Measurements from ENCODE around the gene SPRR1A. TPM values are rescaled to one million over a fixed set of nuclear protein-coding genes. Genes with fewer than 3 reads are reported as not detected.
"Not testable (repeated sequence)": the region's sequence is repeated elsewhere in the genome, so short reads cannot be mapped to it uniquely, and the experiment has no call there.

SPRR1A gene
- total RNA-seq, 1 donor from 2014 or later, result 1,843 TPM

GRCh38 chr1:152976688-152977087, 7.2 kb upstream of the SPRR1A start:
- no peak for ATAC-seq

- ATAC-seq, result no peak
Measured at GRCh38 chr1:152977614-152978013, 6.3 kb upstream of the SPRR1A start.

DNA sequence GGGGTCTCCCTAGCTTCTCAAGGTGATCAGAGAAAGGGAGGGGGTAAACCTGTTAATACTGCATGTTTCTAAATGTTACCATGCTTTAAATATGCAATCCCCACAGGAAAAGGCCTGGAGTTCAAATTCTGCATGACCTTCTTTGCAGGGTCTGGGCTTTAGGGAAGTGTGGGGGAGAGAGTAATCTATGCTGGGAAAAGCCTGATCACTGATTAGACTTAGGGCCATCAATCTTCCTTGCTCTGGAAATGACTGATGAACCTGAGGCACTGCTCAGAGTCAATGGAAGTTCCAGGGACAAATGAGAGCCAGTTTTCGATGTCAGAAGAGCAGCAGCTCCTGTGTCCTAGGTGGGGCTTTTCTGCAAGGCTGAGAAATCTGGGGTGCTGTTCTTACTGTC, 3.2 kb upstream of the SPRR1A start:
- ATAC-seq, result no peak

GRCh38 chr1:152981146-152981871, 2.6 kb upstream of the SPRR1A start:
- ATAC-seq, result peak; percentile 60

DNA sequence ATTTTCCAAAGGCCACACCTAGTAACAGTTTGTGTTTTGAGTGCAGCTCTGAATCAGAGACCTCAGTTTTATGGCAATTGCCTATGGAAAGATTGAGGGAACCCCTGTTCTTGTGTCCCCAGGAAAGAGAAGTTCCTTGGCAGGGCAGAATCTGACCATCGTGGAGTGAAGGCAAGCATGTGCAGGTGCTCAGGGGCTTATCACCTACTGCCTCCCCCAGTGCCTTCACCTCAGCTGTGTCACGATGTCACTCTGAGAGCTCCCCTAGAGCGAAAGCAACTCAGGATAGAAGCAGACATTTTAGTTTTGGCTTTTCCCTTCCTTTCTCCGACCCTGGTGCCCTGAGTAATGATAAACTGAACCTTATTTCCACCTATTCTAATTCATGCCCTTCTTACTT, 1.8 kb upstream of the SPRR1A start:
- no peak for ATAC-seq

- ATAC-seq, result peak; percentile 56
Measured at GRCh38 chr1:152983234-152983633, 647 bp upstream of the SPRR1A start.

DNA sequence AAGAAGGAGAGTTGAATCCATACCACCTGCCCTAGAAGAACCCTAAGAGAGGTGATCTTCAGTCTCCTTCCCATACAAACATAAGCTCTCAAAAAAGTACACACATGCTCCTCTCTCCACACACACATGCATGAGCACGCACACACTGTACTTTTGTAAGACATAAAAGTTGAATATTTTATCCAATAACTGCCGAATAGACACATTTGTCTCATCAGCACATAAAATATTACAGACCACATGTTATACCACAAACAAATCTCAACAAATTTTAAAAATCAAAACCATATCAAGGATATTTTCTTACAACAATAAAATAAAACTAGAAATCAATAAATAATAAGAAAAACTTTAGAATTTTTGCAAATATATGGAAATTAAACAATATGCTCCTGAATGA, 2.7 kb downstream of the SPRR1A start:
- ATAC-seq, result no peak

DNA sequence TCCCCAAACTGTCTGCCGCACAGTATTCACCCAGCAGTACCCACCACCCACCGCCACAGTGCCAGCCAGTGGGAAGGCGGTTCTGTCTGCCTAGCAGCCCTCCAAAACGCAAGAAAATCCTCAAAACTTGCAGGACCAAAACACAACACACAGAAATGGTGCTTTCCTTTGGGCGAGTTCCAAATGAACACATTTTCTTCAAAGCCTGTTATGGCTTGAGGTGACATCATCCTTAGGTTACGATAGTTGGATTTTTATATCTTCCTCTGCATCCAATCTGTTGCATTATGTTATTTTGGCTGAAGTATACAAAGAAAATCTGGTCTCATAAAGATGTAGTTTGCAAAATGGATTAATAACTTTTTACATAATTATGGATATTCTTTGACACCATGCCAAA, 9.3 kb downstream of the SPRR1A start:
- no peak for ATAC-seq

DNA sequence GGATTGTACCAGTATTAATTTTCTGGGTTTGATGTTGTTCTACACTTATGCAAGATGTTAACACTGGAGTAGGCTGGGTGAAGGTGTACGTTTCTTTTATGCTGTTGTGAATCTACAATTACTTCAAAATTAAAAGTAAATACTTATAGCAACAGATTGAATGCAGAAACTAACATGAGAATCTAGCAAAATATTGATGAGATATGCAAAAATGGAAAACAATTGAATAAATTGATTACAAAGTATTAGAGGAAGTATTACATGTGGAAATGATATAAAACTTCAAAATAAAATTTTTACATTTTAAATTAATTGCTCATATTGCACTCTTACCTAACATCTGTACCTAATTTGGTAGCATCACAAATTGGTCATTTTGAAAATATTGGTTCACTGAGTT, 12.0 kb downstream of the SPRR1A start:
- ATAC-seq, result no peak

DNA sequence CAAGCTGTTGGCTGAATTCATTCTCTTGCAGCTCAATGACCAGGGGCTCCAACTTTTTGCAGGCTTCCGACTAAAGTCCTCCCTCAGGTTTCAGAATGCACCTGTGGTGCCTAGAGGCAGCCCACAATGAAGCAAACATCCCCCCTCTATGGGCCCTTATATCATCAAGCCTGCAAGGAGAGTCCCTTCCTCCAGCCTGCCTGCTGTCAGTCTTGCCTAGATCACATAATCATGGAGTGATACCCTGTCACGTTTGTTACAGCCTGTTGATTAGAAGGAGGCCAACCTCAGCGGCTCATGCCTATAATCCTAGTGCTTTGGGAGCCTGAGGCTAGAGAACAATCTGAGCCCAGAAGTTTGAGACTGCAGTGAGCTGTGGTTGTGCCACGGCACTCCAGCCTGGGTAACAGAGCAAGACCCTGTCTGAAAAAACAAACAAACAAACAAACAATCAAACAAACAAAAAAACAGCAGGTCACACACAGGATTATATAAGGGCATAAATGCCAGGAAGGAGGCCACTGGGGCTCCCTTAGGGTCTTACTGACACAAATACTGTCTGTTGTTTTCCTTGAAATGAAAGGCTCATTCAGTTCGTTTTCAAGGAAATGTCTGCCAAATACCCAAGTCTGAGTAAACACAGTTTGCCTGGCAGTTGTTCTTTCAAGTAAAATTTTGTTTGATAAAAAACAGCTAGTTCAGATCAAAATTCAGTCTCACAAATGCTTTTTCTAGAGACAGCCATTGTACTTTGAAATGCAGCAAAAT, 12.9 kb downstream of the SPRR1A start:
- ATAC-seq, result no peak

GRCh38 chr1:152997901-152998300, 14.0 kb downstream of the SPRR1A start:
- no peak for ATAC-seq

DNA sequence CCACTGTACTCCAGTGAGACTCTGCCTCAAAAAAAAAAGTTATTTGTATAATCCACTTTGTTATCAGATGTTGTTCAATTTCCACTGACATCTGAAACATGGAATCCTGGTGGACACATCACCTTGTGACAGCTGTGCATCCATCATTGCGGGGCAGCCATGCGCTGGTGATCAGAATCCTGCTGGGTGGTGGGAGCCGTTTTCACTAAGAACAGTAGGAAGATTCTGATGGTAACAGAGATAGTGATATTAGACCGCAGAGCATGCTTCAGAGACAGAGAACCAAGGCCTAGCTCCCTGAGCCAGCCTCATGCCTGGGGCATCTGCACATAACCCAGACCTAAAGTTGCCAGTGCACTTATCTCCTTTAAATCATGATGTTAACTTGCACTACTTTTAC, 14.6 kb downstream of the SPRR1A start:
- ATAC-seq, result no peak

DNA sequence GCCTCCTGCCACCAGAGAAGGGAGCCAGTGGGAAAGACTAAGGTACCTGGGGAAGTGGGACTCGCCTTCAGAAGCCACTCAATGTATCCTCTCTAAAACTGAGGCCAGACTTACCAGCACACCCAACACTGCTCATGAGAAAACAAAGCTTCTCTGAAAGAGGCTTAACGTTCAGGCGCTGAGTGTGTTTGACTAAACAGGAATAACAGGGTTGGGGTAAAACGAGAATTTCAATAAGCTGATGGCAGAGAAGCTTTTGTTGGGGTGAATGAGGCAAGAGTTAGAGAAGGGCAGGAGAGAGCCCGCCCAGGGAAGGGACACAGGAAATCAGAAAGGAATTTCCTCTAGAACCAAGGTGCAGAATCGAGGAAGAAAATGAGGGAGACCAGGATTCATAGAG, 15.9 kb downstream of the SPRR1A start:
- ATAC-seq, result peak; percentile 71

DNA sequence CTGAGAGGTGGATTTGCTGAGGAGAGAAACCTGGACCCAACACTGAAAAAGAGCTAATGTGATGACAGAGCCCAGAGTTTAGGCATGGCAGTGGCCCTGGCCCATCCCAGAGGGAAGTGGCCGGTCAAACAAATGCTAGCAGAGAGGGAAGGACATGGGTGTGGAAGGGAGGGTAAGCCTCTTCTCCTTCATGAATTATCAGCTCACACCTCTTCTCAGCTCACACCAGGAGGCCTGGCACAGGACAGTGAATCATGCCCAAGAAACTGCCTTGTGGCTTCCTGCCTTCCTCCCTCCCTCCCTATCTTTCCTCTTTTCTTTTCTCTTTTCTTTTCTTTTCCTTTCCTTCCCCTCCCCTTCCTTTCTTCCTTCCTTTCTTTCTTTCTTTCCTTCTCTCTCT, 16.4 kb downstream of the SPRR1A start:
- peak; percentile 70 for ATAC-seq

GRCh38 chr1:153001382-153001781, 17.5 kb downstream of the SPRR1A start, which contains the start of gene SPRR3:
Gene SPRR3 (plus strand): TSS chr1:153001749. CDS start chr1:153003021, 1,272 bp downstream.
- peak; percentile 65 for ATAC-seq

DNA sequence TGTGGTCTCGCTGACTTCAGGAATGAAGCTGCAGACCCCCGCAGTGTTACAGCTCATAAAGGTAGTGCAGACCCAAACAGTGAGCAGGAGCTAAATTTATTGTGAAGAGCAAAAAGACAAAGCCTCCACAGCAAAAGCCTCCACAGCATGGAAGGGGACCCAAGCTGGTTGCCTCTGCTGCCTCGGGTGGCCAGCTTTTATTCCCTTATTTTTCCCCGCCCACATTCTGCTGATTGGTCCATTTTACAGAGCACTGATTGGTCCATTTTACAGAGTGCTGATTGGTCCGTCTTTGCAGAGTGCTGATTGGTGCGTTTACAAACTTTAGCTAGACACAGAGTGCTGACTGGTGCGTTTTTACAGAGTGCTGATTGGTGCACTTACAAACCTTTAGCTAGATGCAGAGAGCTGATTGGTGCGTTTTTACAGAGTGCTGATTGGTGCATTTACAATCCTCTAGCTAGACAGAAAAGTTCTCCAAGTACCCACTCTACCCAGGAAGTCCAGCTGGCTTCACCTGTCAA, 27.4 kb downstream of the SPRR1A start:
- not testable (repeated sequence) for ATAC-seq

GRCh38 chr1:153021829-153022228, 37.9 kb downstream of the SPRR1A start:
- not testable (repeated sequence) for ATAC-seq

DNA sequence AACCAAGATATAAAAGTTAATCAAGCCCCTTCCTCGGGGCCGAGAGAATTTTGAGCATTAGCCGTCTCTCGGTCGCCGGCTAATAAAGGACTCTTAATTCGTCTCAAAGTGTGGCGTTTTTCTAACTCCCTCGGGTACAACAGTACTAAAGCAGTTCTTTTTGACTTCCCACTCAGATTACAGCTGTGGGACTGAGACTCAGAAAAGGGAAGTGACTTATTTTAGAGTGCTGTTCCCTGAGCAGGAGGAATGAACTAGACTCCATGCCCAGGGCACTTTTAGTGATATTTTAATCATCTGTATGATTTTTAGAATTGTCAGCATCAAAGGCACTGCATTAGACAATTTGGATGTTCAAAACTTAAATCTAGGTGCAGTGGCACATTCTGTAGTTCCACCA, 38.5 kb downstream of the SPRR1A start:
- not testable (repeated sequence) for ATAC-seq

GRCh38 chr1:153023109-153023508, 39.2 kb downstream of the SPRR1A start:
- ATAC-seq, result no peak

GRCh38 chr1:153024413-153024812, 40.5 kb downstream of the SPRR1A start:
- peak; percentile 65 for ATAC-seq

- ATAC-seq, result peak; percentile 30
Measured at GRCh38 chr1:153025797-153026196, 41.9 kb downstream of the SPRR1A start.

DNA sequence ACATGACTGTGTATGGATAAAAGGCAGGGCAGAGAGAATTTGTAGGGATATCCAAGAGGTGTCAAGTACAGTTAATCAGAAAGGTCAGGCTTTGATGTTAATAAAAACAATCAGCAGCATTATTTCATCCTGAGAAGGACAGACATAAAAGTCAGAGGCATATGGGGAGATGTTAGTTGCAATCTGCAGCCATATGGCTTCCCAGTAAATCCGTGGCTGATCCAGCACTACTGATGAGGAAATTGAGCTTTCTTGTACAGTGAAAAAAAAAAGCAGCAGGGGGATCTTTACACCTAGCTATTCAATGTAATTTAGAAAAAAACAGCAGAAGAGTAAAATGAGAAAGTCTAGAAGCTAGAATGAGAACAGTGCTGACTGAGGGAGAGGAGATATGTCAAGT, 44.9 kb downstream of the SPRR1A start:
- no peak for ATAC-seq

DNA sequence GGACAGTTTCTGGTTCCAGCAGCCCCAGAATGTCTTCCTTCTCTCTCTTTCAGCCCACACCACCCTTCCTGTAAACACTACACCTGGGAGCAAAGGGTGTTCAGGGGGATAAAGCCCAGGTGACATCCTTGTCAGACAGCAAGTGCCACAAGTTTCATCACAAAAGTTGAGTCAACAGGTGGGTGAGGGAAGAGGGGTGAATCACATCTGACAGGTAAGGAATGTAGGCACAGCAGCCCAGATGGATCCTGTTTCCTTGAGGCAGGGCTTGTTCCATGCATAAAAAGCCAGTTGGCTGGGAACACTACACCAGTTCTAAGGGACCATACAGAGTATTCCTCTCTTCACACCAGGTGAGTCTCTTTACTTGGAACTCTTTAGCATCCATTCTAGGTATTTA, 47.0 kb downstream of the SPRR1A start, which contains the start of gene SPRR1B:
TSS of gene SPRR1B (plus strand) at position 309 of the 400 bp plus-strand sequence. CDS start 1,143 bp downstream, outside the sequence.
- peak; percentile 82 for ATAC-seq

DNA sequence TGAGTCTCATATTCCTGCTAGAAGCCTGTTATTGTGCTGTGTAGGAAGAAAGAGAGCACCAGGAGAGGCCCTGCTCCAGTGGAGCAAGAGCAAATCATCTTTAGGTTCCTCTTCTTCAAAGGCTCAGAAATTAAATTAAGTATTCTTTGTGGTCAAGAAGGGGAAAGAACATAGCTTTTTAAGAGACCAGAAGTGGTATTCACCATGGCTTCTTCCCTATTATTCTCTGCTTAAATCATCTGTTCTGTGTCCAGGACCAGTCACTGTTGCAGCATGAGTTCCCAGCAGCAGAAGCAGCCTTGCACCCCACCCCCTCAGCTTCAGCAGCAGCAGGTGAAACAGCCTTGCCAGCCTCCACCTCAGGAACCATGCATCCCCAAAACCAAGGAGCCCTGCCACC, 48.2 kb downstream of the SPRR1A start:
- no peak for ATAC-seq
